ENCODE data around the gene CCL4. TPM values are rescaled to one million over a fixed set of nuclear protein-coding genes. Genes with fewer than 3 reads are reported as not detected.

Gene CCL4
- total RNA-seq, 1 experiment from 2014 or later: 1.2 TPM

- H3K4me1 ChIP-seq (ENCODE audit: control insufficient read depth in 1 of 2, insufficient read depth in 2 of 2, low read length in 2 of 2): no peaks in the 10 kb centered on the region
- no peaks in the 10 kb centered on the region for H4K20me1 ChIP-seq (ENCODE audit: insufficient read depth)
- intact Hi-C loops (cut with micrococcal nuclease): no loop called here
- RAD21 ChIA-PET (ENCODE audit: low non-redundant PET in 1 of 2, low total read pairs in 2 of 2, uncharacterized antibody in 2 of 2, unreplicated experiment in 2 of 2): no interaction called here
- POLR2A ChIA-PET: no interaction called here
- no peak for ATAC-seq
- H3K4me3 ChIP-seq (replicated peaks in 1 of 2; ENCODE audit: low read depth in 1 of 2, low read length in 2 of 2): no peak overlapping the region
- no peak overlapping the region for H3K4me2 ChIP-seq (ENCODE audit: low read length)
- H3K27me3 ChIP-seq (ENCODE audit: insufficient read depth, low read length): 0 out of 2 replicates have a peak, but pooled peaks cover 3% of the 10 kb centered on the region
- H3K9me3 ChIP-seq (ENCODE audit: control insufficient read depth in 1 of 2, insufficient read depth in 1 of 2, low read depth in 1 of 2, low read length in 2 of 2): peaks cover 0 to 6% of the 10 kb centered on the region in 2 experiments; a peak in 1 of 4 replicates
- no peak overlapping the region for H2AFZ ChIP-seq (ENCODE audit: low read depth, low read length, poor library complexity, severe bottlenecking)
- H3K27ac ChIP-seq (ENCODE audit: low read depth, low read length): no peak overlapping the region
- H3K36me3 ChIP-seq (ENCODE audit: control insufficient read depth in 1 of 2, insufficient read depth in 2 of 2, low read length in 2 of 2): no peaks in the 10 kb centered on the region
- DNase-seq (ENCODE audit: low read depth, low spot score): no peak
- no peaks in the 10 kb centered on the region for H3K9me2 ChIP-seq (ENCODE audit: insufficient read depth)
- H3K9ac ChIP-seq (ENCODE audit: low read length): no peak overlapping the region
- BruUV-seq (replicated peaks): no TSS peak
- no peak for TF ChIP-seq ELF1 (IDR thresholded peaks at IDR 0.05; ENCODE audit: borderline replicate concordance, low read depth)
- no peak for TF ChIP-seq EGR1 (IDR thresholded peaks at IDR 0.05; ENCODE audit: low read depth)
- TF ChIP-seq SP1 (IDR thresholded peaks at IDR 0.05; ENCODE audit: low read depth): no peak
- no peak for TF ChIP-seq CBX3 (IDR thresholded peaks at IDR 0.05; ENCODE audit: low read depth)
- TF ChIP-seq EZH2phosphoT487 (IDR thresholded peaks at IDR 0.05; ENCODE audit: borderline replicate concordance): no peak
- TF ChIP-seq ZFX (IDR thresholded peaks at IDR 0.05): no peak
- TF ChIP-seq TCF7L2 (IDR thresholded peaks at IDR 0.05; ENCODE audit: borderline replicate concordance, extremely low read depth, insufficient read depth, insufficient read length): no peak
- TF ChIP-seq RAD21 (IDR thresholded peaks at IDR 0.05; ENCODE audit: low read depth): no peak
- no peak for TF ChIP-seq POLR2AphosphoS5 (IDR thresholded peaks at IDR 0.05; ENCODE audit: low read depth, low read length)
- no peak for TF ChIP-seq REST (IDR thresholded peaks at IDR 0.05; ENCODE audit: low read depth)
- no peak for TF ChIP-seq SIN3A (IDR thresholded peaks at IDR 0.05; ENCODE audit: low read depth)
- no peak for TF ChIP-seq MAX (IDR thresholded peaks at IDR 0.05)
- no peak for TF ChIP-seq ZNF274 (IDR thresholded peaks at IDR 0.05; ENCODE audit: low read depth, low read length)
- TF ChIP-seq YY1 (IDR thresholded peaks at IDR 0.05; ENCODE audit: extremely low read depth, insufficient replicate concordance, low read depth, low read length): no peak
- TF ChIP-seq, protein P1, sequence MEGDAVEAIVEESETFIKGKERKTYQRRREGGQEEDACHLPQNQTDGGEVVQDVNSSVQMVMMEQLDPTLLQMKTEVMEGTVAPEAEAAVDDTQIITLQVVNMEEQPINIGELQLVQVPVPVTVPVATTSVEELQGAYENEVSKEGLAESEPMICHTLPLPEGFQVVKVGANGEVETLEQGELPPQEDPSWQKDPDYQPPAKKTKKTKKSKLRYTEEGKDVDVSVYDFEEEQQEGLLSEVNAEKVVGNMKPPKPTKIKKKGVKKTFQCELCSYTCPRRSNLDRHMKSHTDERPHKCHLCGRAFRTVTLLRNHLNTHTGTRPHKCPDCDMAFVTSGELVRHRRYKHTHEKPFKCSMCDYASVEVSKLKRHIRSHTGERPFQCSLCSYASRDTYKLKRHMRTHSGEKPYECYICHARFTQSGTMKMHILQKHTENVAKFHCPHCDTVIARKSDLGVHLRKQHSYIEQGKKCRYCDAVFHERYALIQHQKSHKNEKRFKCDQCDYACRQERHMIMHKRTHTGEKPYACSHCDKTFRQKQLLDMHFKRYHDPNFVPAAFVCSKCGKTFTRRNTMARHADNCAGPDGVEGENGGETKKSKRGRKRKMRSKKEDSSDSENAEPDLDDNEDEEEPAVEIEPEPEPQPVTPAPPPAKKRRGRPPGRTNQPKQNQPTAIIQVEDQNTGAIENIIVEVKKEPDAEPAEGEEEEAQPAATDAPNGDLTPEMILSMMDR (IDR thresholded peaks at IDR 0.05 in 2 of 3, conservative IDR thresholded peaks at IDR 0.05 in 1 of 3; ENCODE audit: borderline replicate concordance in 1 of 3, insufficient read depth in 1 of 3, low read depth in 2 of 3, low read length in 2 of 3): no peak
- TF ChIP-seq FOSL1 (IDR thresholded peaks at IDR 0.05; ENCODE audit: low read depth): no peak
- TF ChIP-seq, protein P2, sequence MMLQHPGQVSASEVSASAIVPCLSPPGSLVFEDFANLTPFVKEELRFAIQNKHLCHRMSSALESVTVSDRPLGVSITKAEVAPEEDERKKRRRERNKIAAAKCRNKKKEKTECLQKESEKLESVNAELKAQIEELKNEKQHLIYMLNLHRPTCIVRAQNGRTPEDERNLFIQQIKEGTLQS (IDR thresholded peaks at IDR 0.05): no peak
- no peak for TF ChIP-seq ZBTB33 (IDR thresholded peaks at IDR 0.05; ENCODE audit: extremely low read depth, insufficient replicate concordance, low read length)
- no peak for TF ChIP-seq CEBPB (IDR thresholded peaks at IDR 0.05; ENCODE audit: low read depth)
- H3K79me2 ChIP-seq (ENCODE audit: insufficient read depth, low read length): no peaks in the 10 kb centered on the region
- CTCF ChIA-PET: no interaction called here
Measured at GRCh38 chr17:36107660-36108059, 4.0 kb downstream of the CCL4 start.
